G401.6 (cell line): Measurements from ENCODE around the gene SPAG5.

Experiments used
- FAIRE-seq: peaks from 2 replicates; lab custom pipeline; 2012; peaks lifted over from hg19 to GRCh38; lab: Jason Lieb, UNC

The SPAG5 gene

GRCh38 chr17:28541439-28541838 lies 57.4 kb downstream of the SPAG5 start:
- no peak for FAIRE-seq

- no peak for FAIRE-seq
Observed at GRCh38 chr17:28540231-28540630, 58.6 kb downstream of the SPAG5 start.

GRCh38 chr17:28538296-28538895 lies 60.4 kb downstream of the SPAG5 start:
- no peak for FAIRE-seq

GRCh38 chr17:28537219-28537610 lies 61.6 kb downstream of the SPAG5 start:
- no peak for FAIRE-seq

GRCh38 chr17:28536532-28537218 lies 62.1 kb downstream of the SPAG5 start:
- no peak for FAIRE-seq

GRCh38 chr17:28534740-28535375 lies 64.0 kb downstream of the SPAG5 start:
- no peak for FAIRE-seq

GRCh38 chr17:28533091-28533807 lies 65.6 kb downstream of the SPAG5 start:
- no peak for FAIRE-seq

- FAIRE-seq, result no peak
Observed at GRCh38 chr17:28532050-28532960, 66.5 kb downstream of the SPAG5 start.

- FAIRE-seq, result no peak
Observed at GRCh38 chr17:28530926-28531325, 67.9 kb downstream of the SPAG5 start.

GRCh38 chr17:28530250-28530649 lies 68.6 kb downstream of the SPAG5 start:
- FAIRE-seq, result no peak

GRCh38 chr17:28529013-28529400 lies 69.8 kb downstream of the SPAG5 start:
- FAIRE-seq, result no peak

GRCh38 chr17:28528327-28529012 lies 70.4 kb downstream of the SPAG5 start:
- FAIRE-seq, result no peak

- no peak for FAIRE-seq
Observed at GRCh38 chr17:28527859-28528258, 71.0 kb downstream of the SPAG5 start.
